ENCODE data around the gene SAMHD1. TPM values are rescaled to one million over a fixed set of nuclear protein-coding genes. Genes with fewer than 3 reads are reported as not detected.

The SAMHD1 gene
- total RNA-seq, 3 donors from 2014 or later (not counting 1 experiment from before 2014, with no cell fraction given): 237 to 279 (median 270) TPM

GRCh38 chr20:36872852-36873251, 78.7 kb downstream of the SAMHD1 start:
- no peak overlapping the region for H3K27ac Mint-ChIP-seq
- H3K4me3 Mint-ChIP-seq: no peak overlapping the region
- TF ChIP-seq CTCF (IDR thresholded peaks at IDR 0.05): no peak
- peaks cover 18% of the 10 kb centered on the region for H3K4me1 ChIP-seq (ENCODE audit: control insufficient read depth, insufficient read depth, low read length)
- no peaks in the 10 kb centered on the region for H3K9me3 Mint-ChIP-seq
- no peaks in the 10 kb centered on the region for H3K36me3 ChIP-seq (ENCODE audit: control insufficient read depth, insufficient read depth, low read length)
- H3K27me3 ChIP-seq (ENCODE audit: control insufficient read depth, insufficient read depth, low read length): no peaks in the 10 kb centered on the region
- ATAC-seq (no peak), DNase-seq (no peak)
- H3K36me3 Mint-ChIP-seq: no peaks in the 10 kb centered on the region
- peaks cover 11 to 13% of the 10 kb centered on the region in 2 donors for H3K4me1 Mint-ChIP-seq
- intact Hi-C loops (cut with micrococcal nuclease): no loop called here
- H3K27ac ChIP-seq (ENCODE audit: low read length): no peak overlapping the region
- no peaks in the 10 kb centered on the region for H3K27me3 Mint-ChIP-seq (ENCODE audit: low read depth in 2 of 2)
- no peaks in the 10 kb centered on the region for H3K9me3 ChIP-seq (ENCODE audit: control insufficient read depth, insufficient read depth, low read length)
- H3K4me3 ChIP-seq (ENCODE audit: low read length): no peak overlapping the region
- 97% methylated on average over 5 of the region's 5 CpGs for WGBS (ENCODE audit: insufficient coverage)

GRCh38 chr20:36871640-36872570, 79.6 kb downstream of the SAMHD1 start:
- Mint-ChIP-seq H3K4me1 (peaks cover 11 to 12% of the 10 kb centered on the region in 2 donors), H3K27ac (no peak overlapping the region), H3K36me3 (no peaks in the 10 kb centered on the region), H3K9me3 (no peaks in the 10 kb centered on the region), H3K27me3 (ENCODE audit: low read depth in 2 of 2) (no peaks in the 10 kb centered on the region), H3K4me3 (no peak overlapping the region)
- TF ChIP-seq CTCF (IDR thresholded peaks at IDR 0.05): no peak
- Histone ChIP-seq H3K9me3 (ENCODE audit: control insufficient read depth, insufficient read depth, low read length) (no peaks in the 10 kb centered on the region), H3K36me3 (ENCODE audit: control insufficient read depth, insufficient read depth, low read length) (no peaks in the 10 kb centered on the region), H3K4me1 (ENCODE audit: control insufficient read depth, insufficient read depth, low read length) (peaks cover 19% of the 10 kb centered on the region), H3K27ac (ENCODE audit: low read length) (no peak overlapping the region), H3K4me3 (ENCODE audit: low read length) (no peak overlapping the region), H3K27me3 (ENCODE audit: control insufficient read depth, insufficient read depth, low read length) (no peaks in the 10 kb centered on the region)
- intact Hi-C loops (cut with micrococcal nuclease): no loop called here
- DNase-seq: no peak
- WGBS (ENCODE audit: insufficient coverage): 55% methylated on average over 15 of the region's 16 CpGs
- peak; percentile 37 to 62 (median 38) for ATAC-seq

GRCh38 chr20:36866681-36867495, 84.6 kb downstream of the SAMHD1 start:
- no peak overlapping the region for H3K27ac Mint-ChIP-seq
- DNase-seq: no peak
- Histone ChIP-seq H3K9me3 (ENCODE audit: control insufficient read depth, insufficient read depth, low read length) (no peaks in the 10 kb centered on the region), H3K4me1 (ENCODE audit: control insufficient read depth, insufficient read depth, low read length) (peaks cover 26% of the 10 kb centered on the region), H3K27ac (ENCODE audit: low read length) (no peak overlapping the region), H3K4me3 (ENCODE audit: low read length) (no peak overlapping the region), H3K36me3 (ENCODE audit: control insufficient read depth, insufficient read depth, low read length) (no peaks in the 10 kb centered on the region), H3K27me3 (ENCODE audit: control insufficient read depth, insufficient read depth, low read length) (peaks cover 2% of the 10 kb centered on the region)
- no peak for ATAC-seq
- H3K9me3 Mint-ChIP-seq: no peaks in the 10 kb centered on the region
- peaks cover 0 to 6% of the 10 kb centered on the region in 2 donors for H3K27me3 Mint-ChIP-seq (ENCODE audit: low read depth in 2 of 2)
- no peak for TF ChIP-seq CTCF (IDR thresholded peaks at IDR 0.05)
- peaks cover 1 to 12% of the 10 kb centered on the region in 2 donors for H3K4me1 Mint-ChIP-seq
- no peaks in the 10 kb centered on the region for H3K36me3 Mint-ChIP-seq
- H3K4me3 Mint-ChIP-seq: peak overlapping the region; percentile 53
- intact Hi-C loops (cut with micrococcal nuclease): no loop called here
- 76% methylated on average over 8 of the region's 8 CpGs for WGBS (ENCODE audit: insufficient coverage)

Measured in natural killer cell (primary cell).